Keratinocyte (primary cell): ENCODE data around the gene CNTNAP2.

ENCODE experiments used
- CTCF ChIP-seq, 3 experiments: IDR thresholded peaks in 1 of 3; conservative IDR thresholded peaks in 1 of 3; optimal IDR thresholded peaks in 1 of 3; 2 replicates in 2 of 3; 3 replicates in 1 of 3; pipeline versions ENCODE3 to v1.5.1; 2011; ENCODE audit warnings: low read length in 3 of 3, mild to moderate bottlenecking in 3 of 3, moderate library complexity in 2 of 3, control low read depth in 1 of 3, inconsistent platforms in 1 of 3; ENCODE audit not compliant: insufficient read depth in 2 of 3; ENCODE audit errors: extremely low read depth in 1 of 3
- EZH2 ChIP-seq: IDR thresholded peaks from one replicate; pipeline ENCODE4 v1.6.1; 2012; ENCODE audit warnings: inconsistent platforms, mild to moderate bottlenecking, low read length, moderate library complexity

GRCh38 chr7:148456351-148456750 is 2339.8 kb downstream of the CNTNAP2 start:
- TF ChIP-seq CTCF (optimal IDR thresholded peaks at IDR 0.05 in 1 of 3, IDR thresholded peaks at IDR 0.05 in 1 of 3, conservative IDR thresholded peaks at IDR 0.05 in 1 of 3; ENCODE audit: extremely low read depth in 1 of 3, insufficient read depth in 2 of 3, low read length in 3 of 3) (no peak), EZH2 (no peak)
